ENCODE results near the gene AOPEP.
A peak's percentile ranks its signal among the peaks of the same experiment; 100 is the strongest.

The AOPEP gene

GRCh38 chr9:94726495-94727191 lies at the start of gene AOPEP:
TSS of gene AOPEP (plus strand) at chr9:94726699. CDS start at chr9:94759784, 33,085 bp downstream.
- peak; percentile 99 for DNase-seq (ENCODE audit: low read depth in 2 of 3, low spot score in 2 of 3)

- no peak for DNase-seq (ENCODE audit: low read depth in 2 of 3, low spot score in 2 of 3)
Measured at GRCh38 chr9:94677929-94678328, 48.6 kb upstream of the AOPEP start.

GRCh38 chr9:94679587-94679986 lies 46.9 kb upstream of the AOPEP start:
- DNase-seq (ENCODE audit: low read depth in 2 of 3, low spot score in 2 of 3), result no peak

- DNase-seq (ENCODE audit: low read depth in 2 of 3, low spot score in 2 of 3), result no peak
Measured at GRCh38 chr9:94680020-94680419, 46.5 kb upstream of the AOPEP start.

- no peak for DNase-seq (ENCODE audit: low read depth in 2 of 3, low spot score in 2 of 3)
Measured at GRCh38 chr9:94680621-94681020, 45.9 kb upstream of the AOPEP start.

GRCh38 chr9:94681508-94681907 lies 45.0 kb upstream of the AOPEP start:
- DNase-seq (ENCODE audit: low read depth in 2 of 3, low spot score in 2 of 3), result peak in 2 of 3 experiments; percentile 9 to 17

GRCh38 chr9:94685359-94685758 lies 41.1 kb upstream of the AOPEP start:
- no peak for DNase-seq (ENCODE audit: low read depth in 2 of 3, low spot score in 2 of 3)

GRCh38 chr9:94687451-94687850 lies 39.0 kb upstream of the AOPEP start:
- DNase-seq (ENCODE audit: low read depth in 2 of 3, low spot score in 2 of 3), result no peak

- DNase-seq (ENCODE audit: low read depth in 2 of 3, low spot score in 2 of 3), result no peak
Measured at GRCh38 chr9:94690344-94690743, 36.2 kb upstream of the AOPEP start.

- no peak for DNase-seq (ENCODE audit: low read depth in 2 of 3, low spot score in 2 of 3)
Measured at GRCh38 chr9:94692601-94693000, 33.9 kb upstream of the AOPEP start.

GRCh38 chr9:94693485-94694204 lies 32.9 kb upstream of the AOPEP start:
- no peak for DNase-seq (ENCODE audit: low read depth in 2 of 3, low spot score in 2 of 3)

- no peak for DNase-seq (ENCODE audit: low read depth in 2 of 3, low spot score in 2 of 3)
Measured at GRCh38 chr9:94696545-94696944, 30.0 kb upstream of the AOPEP start.

- no peak for DNase-seq (ENCODE audit: low read depth in 2 of 3, low spot score in 2 of 3)
Measured at GRCh38 chr9:94697972-94698581, 28.4 kb upstream of the AOPEP start.

- DNase-seq (ENCODE audit: low read depth in 2 of 3, low spot score in 2 of 3), result no peak
Measured at GRCh38 chr9:94699715-94700373, 26.7 kb upstream of the AOPEP start.

GRCh38 chr9:94700445-94700844 lies 26.1 kb upstream of the AOPEP start:
- no peak for DNase-seq (ENCODE audit: low read depth in 2 of 3, low spot score in 2 of 3)

- no peak for DNase-seq (ENCODE audit: low read depth in 2 of 3, low spot score in 2 of 3)
Measured at GRCh38 chr9:94703488-94704140, 22.9 kb upstream of the AOPEP start.

GRCh38 chr9:94705162-94705702 lies 21.3 kb upstream of the AOPEP start:
- DNase-seq (ENCODE audit: low read depth in 2 of 3, low spot score in 2 of 3), result no peak

GRCh38 chr9:94706922-94707321 lies 19.6 kb upstream of the AOPEP start:
- no peak for DNase-seq (ENCODE audit: low read depth in 2 of 3, low spot score in 2 of 3)

- DNase-seq (ENCODE audit: low read depth in 2 of 3, low spot score in 2 of 3), result no peak
Measured at GRCh38 chr9:94713436-94714215, 12.9 kb upstream of the AOPEP start.

- no peak for DNase-seq (ENCODE audit: low read depth in 2 of 3, low spot score in 2 of 3)
Measured at GRCh38 chr9:94714494-94714893, 12.0 kb upstream of the AOPEP start.
